Activated naive CD4-positive, alpha-beta T cell treated with anti-CD3 and anti-CD28 coated beads, Interleukin-2, amount 50 U/mL, for 16 hours (primary cell): Measurements from ENCODE around the gene POMZP3.
"Not testable (repeated sequence)": the region's sequence is repeated elsewhere in the genome, so short reads cannot be mapped to it uniquely, and the experiment has no call there.

Source experiments
- DNase-seq: peaks from one replicate; pipeline ENCODE4 v3.0.0-alpha.2; 2020

Gene POMZP3

GRCh38 chr7:76626989-76627642 lies at the start of gene POMZP3:
POMZP3 (minus strand) TSS chr7:76627279; CDS start chr7:76626064, 1,215 bp downstream.
- peak; percentile 42 for DNase-seq

GRCh38 chr7:76675783-76676182 lies 48.7 kb upstream of the POMZP3 start:
- not testable (repeated sequence) for DNase-seq

- not testable (repeated sequence) for DNase-seq
Observed at GRCh38 chr7:76673346-76673745, 46.3 kb upstream of the POMZP3 start.

- DNase-seq = not testable (repeated sequence)
Observed at GRCh38 chr7:76659212-76659611, 32.1 kb upstream of the POMZP3 start.

GRCh38 chr7:76656425-76656824 lies 29.3 kb upstream of the POMZP3 start:
- not testable (repeated sequence) for DNase-seq

- not testable (repeated sequence) for DNase-seq
Observed at GRCh38 chr7:76642620-76643019, 15.5 kb upstream of the POMZP3 start.

- not testable (repeated sequence) for DNase-seq
Observed at GRCh38 chr7:76637061-76637691, 10.1 kb upstream of the POMZP3 start.

- peak; percentile 28 for DNase-seq
Observed at GRCh38 chr7:76626581-76626980, 498 bp downstream of the POMZP3 start.

- DNase-seq = not testable (repeated sequence)
Observed at GRCh38 chr7:76619439-76620190, 7.5 kb downstream of the POMZP3 start.

- not testable (repeated sequence) for DNase-seq
Observed at GRCh38 chr7:76613783-76614182, 13.3 kb downstream of the POMZP3 start.

GRCh38 chr7:76612232-76612631 lies 14.8 kb downstream of the POMZP3 start:
- not testable (repeated sequence) for DNase-seq

- not testable (repeated sequence) for DNase-seq
Observed at GRCh38 chr7:76609864-76610263, 17.2 kb downstream of the POMZP3 start.

GRCh38 chr7:76608469-76608868 lies 18.6 kb downstream of the POMZP3 start:
- not testable (repeated sequence) for DNase-seq

- peak; percentile 43 for DNase-seq
Observed at GRCh38 chr7:76606027-76606426, 21.1 kb downstream of the POMZP3 start.

GRCh38 chr7:76600650-76601049 lies 26.4 kb downstream of the POMZP3 start:
- not testable (repeated sequence) for DNase-seq

- not testable (repeated sequence) for DNase-seq
Observed at GRCh38 chr7:76600116-76600482, 27.0 kb downstream of the POMZP3 start.

GRCh38 chr7:76598590-76599264 lies 28.4 kb downstream of the POMZP3 start:
- not testable (repeated sequence) for DNase-seq

- not testable (repeated sequence) for DNase-seq
Observed at GRCh38 chr7:76597288-76597687, 29.8 kb downstream of the POMZP3 start.

GRCh38 chr7:76592694-76593093 lies 34.4 kb downstream of the POMZP3 start:
- not testable (repeated sequence) for DNase-seq

GRCh38 chr7:76591602-76592304 lies 35.3 kb downstream of the POMZP3 start:
- DNase-seq = not testable (repeated sequence)

- DNase-seq = not testable (repeated sequence)
Observed at GRCh38 chr7:76591033-76591432, 36.0 kb downstream of the POMZP3 start.

GRCh38 chr7:76588586-76588985 lies 38.5 kb downstream of the POMZP3 start:
- not testable (repeated sequence) for DNase-seq
